GM12891 (cell line): Measurements from ENCODE around the gene PTPRN2.
"Not testable (repeated sequence)": the region's sequence is repeated elsewhere in the genome, so short reads cannot be mapped to it uniquely, and the experiment has no call there.

Experiments
- PAX5 ChIP-seq: IDR thresholded peaks from 2 replicates; pipeline ENCODE4 v1.6.1; 2011; ENCODE audit warnings: low read length, moderate library complexity, mild to moderate bottlenecking; ENCODE audit not compliant: insufficient read depth, severe bottlenecking
- POLR2A ChIP-seq: IDR thresholded peaks from 2 replicates; pipeline ENCODE4 v1.6.1; 2011; ENCODE audit warnings: low read depth, low read length, control low read depth
- POLR2AphosphoS5 ChIP-seq: IDR thresholded peaks from 2 replicates; pipeline ENCODE4 v1.6.1; 2011; ENCODE audit warnings: low read depth, low read length, control low read depth
- TAF1 ChIP-seq: IDR thresholded peaks from 2 replicates; pipeline ENCODE4 v1.6.1; 2011; ENCODE audit warnings: low read depth, low read length, control low read depth

DNA sequence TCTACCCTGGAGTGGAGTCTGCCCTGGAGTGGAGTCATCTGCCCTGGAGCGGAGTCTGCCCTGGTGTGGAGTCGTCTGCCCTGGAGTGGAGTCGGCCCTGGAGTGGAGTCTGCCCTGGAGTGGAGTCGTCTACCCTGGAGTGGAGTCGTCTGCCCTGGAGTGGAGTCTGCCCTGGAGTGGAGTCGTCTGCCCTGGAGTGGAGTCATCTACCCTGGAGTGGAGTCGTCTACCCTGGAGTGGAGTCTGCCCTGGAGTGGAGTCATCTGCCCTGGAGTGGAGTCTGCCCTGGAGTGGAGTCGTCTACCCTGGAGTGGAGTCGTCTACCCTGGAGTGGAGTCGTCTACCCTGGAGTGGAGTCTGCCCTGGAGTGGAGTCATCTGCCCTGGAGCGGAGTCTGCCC lies 63.7 kb downstream of the PTPRN2 start:
- TF ChIP-seq TAF1, POLR2A, POLR2AphosphoS5, PAX5: not testable (repeated sequence)
